GM21390 (cell line): ENCODE measurements around the gene TTLL10.

ENCODE experiments used
- ATAC-seq: cut with Tn5 transposase; IDR thresholded peaks from one replicate; pipeline ENCODE4 v1.9.1; 2021; ENCODE audit not compliant: unreplicated experiment

The TTLL10 gene

GRCh38 chr1:1218524-1219200 lies 45.0 kb downstream of the TTLL10 start:
- no peak for ATAC-seq

GRCh38 chr1:1219341-1219740 lies 45.7 kb downstream of the TTLL10 start:
- no peak for ATAC-seq

GRCh38 chr1:1220197-1220596 lies 46.5 kb downstream of the TTLL10 start:
- ATAC-seq = no peak

GRCh38 chr1:1221887-1222574 lies 48.4 kb downstream of the TTLL10 start:
- ATAC-seq = no peak

GRCh38 chr1:1222575-1223225 lies 49.0 kb downstream of the TTLL10 start:
- no peak for ATAC-seq

- no peak for ATAC-seq
Observed at GRCh38 chr1:1223321-1223720, 49.6 kb downstream of the TTLL10 start.

- no peak for ATAC-seq
Observed at GRCh38 chr1:1223891-1224290, 50.2 kb downstream of the TTLL10 start.

- no peak for ATAC-seq
Observed at GRCh38 chr1:1225238-1225845, 51.7 kb downstream of the TTLL10 start.

GRCh38 chr1:1225913-1226312 lies 52.2 kb downstream of the TTLL10 start:
- ATAC-seq = no peak

- no peak for ATAC-seq
Observed at GRCh38 chr1:1226566-1227362, 53.1 kb downstream of the TTLL10 start.

- ATAC-seq = no peak
Observed at GRCh38 chr1:1227386-1227785, 53.7 kb downstream of the TTLL10 start.

GRCh38 chr1:1228187-1228586 lies 54.5 kb downstream of the TTLL10 start:
- no peak for ATAC-seq

- no peak for ATAC-seq
Observed at GRCh38 chr1:1228596-1229321, 55.1 kb downstream of the TTLL10 start.

- ATAC-seq = no peak
Observed at GRCh38 chr1:1229770-1230169, 56.1 kb downstream of the TTLL10 start.

GRCh38 chr1:1230656-1231399 lies 57.1 kb downstream of the TTLL10 start:
- no peak for ATAC-seq

- ATAC-seq = peak; percentile 89
Observed at GRCh38 chr1:1231400-1232207, 57.9 kb downstream of the TTLL10 start, which contains the start of gene SDF4. Gene SDF4, minus strand, starts transcription at chr1:1232001. Its CDS starts 3,229 bp downstream, at chr1:1228772.

GRCh38 chr1:1232208-1232795 lies 58.6 kb downstream of the TTLL10 start, which contains the start of gene B3GALT6:
Gene B3GALT6, plus strand, starts transcription at chr1:1232237. Its CDS starts 42 bp downstream, at chr1:1232279.
- peak; percentile 1 for ATAC-seq
